A549 (cell line): ENCODE results near the gene GRK4. TPM values are rescaled to one million over a fixed set of nuclear protein-coding genes. Genes with fewer than 3 reads are reported as not detected.

Experiments used
- ATAC-seq, 2 experiments: fragments of 200-7000 bp in 1 of 2; fragments of >200 bp in 1 of 2; cut with Nextera tagmentation in 1 of 2; cut with Tn5 transposase in 1 of 2; 3 replicates each; pipeline versions ENCODE4 v1.8.0 to v1.9.1; 2018 to 2020; ENCODE audit warnings: mild to moderate bottlenecking in 1 of 2, moderate library complexity in 1 of 2
- CTCF ChIA-PET: fragments of 300-600 bp; sonication (Branson Sonifier 250); formaldehyde crosslinking; extraction: SDS; loops from one replicate; lab custom pipeline; 2021; ENCODE audit warnings: antibody characterized with exemption, inconsistent platforms; lab: Yijun Ruan, JAX
- POLR2A ChIA-PET: fragments of 350-600 bp; formaldehyde crosslinking; extraction: SDS; loops from one replicate; lab custom pipeline; 2021; ENCODE audit warnings: antibody characterized with exemption, inconsistent platforms; lab: Yijun Ruan, JAX
- DNase-seq, 2 experiments: peaks; one replicate each; pipeline versions ENCODE4 v3.0.0 to v3.0.0-alpha.2; 2011 to 2016; ENCODE audit warnings: low read depth in 1 of 2, low spot score in 1 of 2
- FAIRE-seq: peaks from 2 replicates; lab custom pipeline; 2011; peaks lifted over from hg19 to GRCh38; lab: Jason Lieb, UNC
- H3K27ac ChIP-seq, 2 experiments: fragments of >200 bp; sonication (Bioruptor Twin); formaldehyde crosslinking; 3 replicates each; pipeline ENCODE4 v1.5.1; 2016 to 2017
- H3K4me1 ChIP-seq: fragments of >200 bp; sonication (Bioruptor Twin); formaldehyde crosslinking; 3 replicates; pipeline ENCODE4 v1.6.1; 2016
- H3K4me2 ChIP-seq: fragments of >200 bp; sonication (Bioruptor Twin); formaldehyde crosslinking; 3 replicates; pipeline ENCODE4 v1.6.1; 2016
- H3K4me3 ChIP-seq: fragments of >200 bp; sonication (Bioruptor Twin); formaldehyde crosslinking; 3 replicates; pipeline ENCODE4 v1.5.1; 2016
- H3K9me3 ChIP-seq: fragments of >200 bp; sonication (Bioruptor Twin); formaldehyde crosslinking; 3 replicates; pipeline ENCODE4 v1.6.1; 2016
- ATOH8 ChIP-seq: fragments of 250-450 bp; sonication (Bioruptor Pico); IDR thresholded peaks from 2 replicates; pipeline ENCODE4 v1.5.0; 2020; ENCODE audit warnings: low read depth, mild to moderate bottlenecking, moderate library complexity
- BCL3 ChIP-seq: fragments of >200 bp; sonication (Bioruptor Twin); formaldehyde crosslinking; IDR thresholded peaks from 3 replicates; pipeline ENCODE4 v1.6.1; 2016
- BHLHE40 ChIP-seq: IDR thresholded peaks from 2 replicates; pipeline ENCODE4 v1.6.1; 2012; ENCODE audit warnings: low read depth, low read length, inconsistent platforms
- CHD4 ChIP-seq: fragments of 200-600 bp; sonication (generic); IDR thresholded peaks from 2 replicates; pipeline ENCODE4 v1.6.1; 2016; ENCODE audit warnings: antibody characterized with exemption, mild to moderate bottlenecking, borderline replicate concordance
- EHF ChIP-seq: fragments of 250-450 bp; sonication (Bioruptor Pico); IDR thresholded peaks from 2 replicates; pipeline ENCODE4 v1.5.0; 2020; ENCODE audit warnings: mild to moderate bottlenecking
- EHMT2 ChIP-seq: fragments of 200-600 bp; sonication (generic); IDR thresholded peaks from 2 replicates; pipeline ENCODE4 v1.6.1; 2016; ENCODE audit warnings: antibody characterized with exemption, low read depth, mild to moderate bottlenecking, moderate library complexity
- FOXS1 ChIP-seq: fragments of 250-450 bp; sonication (Bioruptor Pico); IDR thresholded peaks from 2 replicates; pipeline ENCODE4 v1.5.0; 2020; ENCODE audit warnings: mild to moderate bottlenecking, moderate library complexity
- JUN ChIP-seq, 2 experiments: fragments of >200 bp; sonication (Bioruptor Twin); formaldehyde crosslinking; IDR thresholded peaks; 2 replicates in 1 of 2; 3 replicates in 1 of 2; pipeline ENCODE4 v1.6.1; 2016 to 2017
- MYC ChIP-seq: IDR thresholded peaks from 2 replicates; pipeline ENCODE4 v1.6.1; 2012; ENCODE audit warnings: mild to moderate bottlenecking, inconsistent platforms, low read length, improper control_type of control experiment, borderline replicate concordance
- NFE2L2 ChIP-seq: fragments of 150-350 bp; conservative IDR thresholded peaks from 2 replicates; pipeline ENCODE4 v1.6.1; 2014; ENCODE audit warnings: low read length
- NR3C1 ChIP-seq: fragments of >200 bp; sonication (Bioruptor Twin); formaldehyde crosslinking; IDR thresholded peaks from 3 replicates; pipeline ENCODE4 v1.6.1; 2017
- PHF8 ChIP-seq: fragments of 200-600 bp; sonication (generic); IDR thresholded peaks from 2 replicates; pipeline ENCODE4 v1.6.1; 2016; ENCODE audit warnings: low read depth, mild to moderate bottlenecking, antibody characterized with exemption, moderate library complexity, borderline replicate concordance
- REST ChIP-seq: fragments of 200-600 bp; sonication (generic); IDR thresholded peaks from 2 replicates; pipeline ENCODE4 v1.6.1; 2016; ENCODE audit warnings: antibody characterized with exemption, mild to moderate bottlenecking, moderate library complexity
- RFX5 ChIP-seq: fragments of 450-650 bp; IDR thresholded peaks from 2 replicates; pipeline ENCODE4 v1.7.1; 2014; ENCODE audit warnings: antibody characterized with exemption, mild to moderate bottlenecking, moderate library complexity
- TFCP2L1 ChIP-seq: fragments of 250-450 bp; sonication (Bioruptor Pico); IDR thresholded peaks from 2 replicates; pipeline ENCODE4 v1.5.0; 2021; ENCODE audit warnings: mild to moderate bottlenecking
- TP53 ChIP-seq: fragments of 250-450 bp; sonication (Bioruptor Pico); IDR thresholded peaks from 2 replicates; pipeline ENCODE4 v1.5.0; 2021; ENCODE audit warnings: mild to moderate bottlenecking, moderate library complexity
- USF2 ChIP-seq: fragments of 450-650 bp; IDR thresholded peaks from 2 replicates; pipeline ENCODE4 v1.6.1; 2014; ENCODE audit warnings: antibody characterized with exemption
- ZFP36 ChIP-seq: fragments of 450-650 bp; IDR thresholded peaks from 2 replicates; pipeline ENCODE4 v1.6.1; 2014; ENCODE audit warnings: borderline replicate concordance; ENCODE audit not compliant: partially characterized antibody
- ZNF302 ChIP-seq: fragments of 250-450 bp; sonication (Bioruptor Pico); IDR thresholded peaks from 2 replicates; pipeline ENCODE4 v1.9.0; 2021; ENCODE audit warnings: inconsistent platforms, mild to moderate bottlenecking, moderate library complexity
- ZSCAN20 ChIP-seq: fragments of 250-450 bp; sonication (Bioruptor Pico); IDR thresholded peaks from 2 replicates; pipeline ENCODE4 v1.8.0; 2022; ENCODE audit warnings: mild to moderate bottlenecking, moderate library complexity
- WGBS: methylation state at CpG from one replicate; pipeline ENCODE4 v1.1.6; 2017; ENCODE audit errors: missing lambda C conversion rate; 5-methylcytosine and 5-hydroxymethylcytosine counted together
- polyA plus RNA-seq, 4 experiments: library from polyadenylated mRNA; depleted of rRNA in 3 of 4; stranded (reverse); fragments of >200 nt; fragmentation: RNase III in 1 of 4; extraction: RNeasy Plus Mini Kit Qiagen cat#74134 plus additional on column Dnase treatment in 1 of 4; gene quantifications; 2 replicates in 3 of 4; 3 replicates in 1 of 4; pipeline ENCODE4 v1.2.3, GENCODE V29; 2011 to 2017

GRK4 gene
- polyA plus RNA-seq, 2 of the 4 experiments (the other 2 are of a cell fraction): 0.76 to 0.96 TPM

GRCh38 chr4:2949782-2950125 lies 13.6 kb upstream of the GRK4 start:
- no peak for TF ChIP-seq BCL3
- no peak for TF ChIP-seq PHF8
- TF ChIP-seq EHF: no peak
- TF ChIP-seq TFCP2L1: no peak
- no peaks in the 10 kb centered on the region for H3K9me3 ChIP-seq
- no peak overlapping the region for H3K27ac ChIP-seq
- H3K4me2 ChIP-seq: no peak overlapping the region
- DNase-seq (no peak), FAIRE-seq (no peak), ATAC-seq (no peak)
- WGBS: 95% methylated on average over 11 of the region's 11 CpGs
- ChIA-PET POLR2A (no interaction called here), CTCF (interaction anchor here (0.9 to 1.1 kb wide), 3 partner anchors 10 to 186 kb away, joined by 3 read pairs; no protein-coding TSS in a partner anchor)
- no peaks in the 10 kb centered on the region for H3K4me1 ChIP-seq
- no peak overlapping the region for H3K4me3 ChIP-seq

GRCh38 chr4:2950221-2950989 lies 13.0 kb upstream of the GRK4 start:
- Histone ChIP-seq H3K27ac (no peak overlapping the region), H3K4me1 (no peaks in the 10 kb centered on the region), H3K4me2 (no peak overlapping the region), H3K9me3 (no peaks in the 10 kb centered on the region), H3K4me3 (no peak overlapping the region)
- FAIRE-seq: no peak
- DNase-seq: no peak
- TF ChIP-seq MYC (no peak), TFCP2L1 (no peak), CHD4 (no peak), RFX5 (no peak), BHLHE40 (no peak), TP53 (CRISPR knock-in tag) (no peak), NFE2L2 (no peak), ATOH8 (CRISPR knock-in tag) (no peak), EHMT2 (no peak), ZSCAN20 (no peak), REST (no peak)
- WGBS: 96% methylated on average over 15 of the region's 16 CpGs
- ChIA-PET CTCF (interaction anchor here (0.7 to 1.0 kb wide), 2 partner anchors 28 to 187 kb away, joined by 3 read pairs; no protein-coding TSS in a partner anchor), POLR2A (no interaction called here)
- ATAC-seq: no peak

GRCh38 chr4:2953496-2953895 lies 9.9 kb upstream of the GRK4 start:
- Histone ChIP-seq H3K9me3 (no peaks in the 10 kb centered on the region), H3K4me3 (no peak overlapping the region), H3K4me1 (no peaks in the 10 kb centered on the region), H3K4me2 (no peak overlapping the region), H3K27ac (no peak overlapping the region)
- FAIRE-seq (no peak), DNase-seq (no peak), ATAC-seq (no peak)
- 88% methylated on average over 6 of the region's 6 CpGs for WGBS
- CTCF ChIA-PET: interaction anchor here (2.3 to 3.3 kb wide), 2 partner anchors 9 to 13 kb away, joined by 5 to 11 read pairs; no protein-coding TSS in a partner anchor
- POLR2A ChIA-PET: interaction anchor here (1.6 kb wide), 1 partner anchor 10 kb away, joined by 10 read pairs; the partner anchor contains the start of genes GRK4 and NOP14
- TF ChIP-seq JUN (IDR thresholded peaks at IDR 0.05): no peak
- no peak for TF ChIP-seq NR3C1
- no peak for TF ChIP-seq FOXS1 (CRISPR knock-in tag)
- no peak for TF ChIP-seq REST
- no peak for TF ChIP-seq ZFP36
- TF ChIP-seq TP53 (CRISPR knock-in tag): no peak
- TF ChIP-seq ZNF302 (CRISPR knock-in tag): no peak
- TF ChIP-seq ATOH8 (CRISPR knock-in tag): no peak
- no peak for TF ChIP-seq EHF
- TF ChIP-seq USF2: no peak
